HCT116 (cell line): ENCODE data around the gene MOV10L1. TPM values are rescaled to one million over a fixed set of nuclear protein-coding genes. Genes with fewer than 3 reads are reported as not detected.

Experiments
- ATAC-seq: fragments of 200-7000 bp; cut with Tn5 transposase; 2 replicates; pipeline ENCODE4 v1.9.1; 2020; ENCODE audit warnings: mild to moderate bottlenecking, moderate library complexity
- BruUV-seq: library from RNA; stranded (reverse); fragments of 400-500 nt; replicated peaks from 2 replicates; lab custom pipeline; 2021; lab: Mats Ljungman, UMichigan
- CTCF ChIA-PET: fragments of 300-600 bp; sonication (Branson Sonifier 250); formaldehyde crosslinking; loops from one replicate; lab custom pipeline; 2021; ENCODE audit warnings: antibody characterized with exemption; lab: Charles Lee
- POLR2A ChIA-PET: fragments of 300-600, 350-600 bp; sonication (Branson Sonifier 250); formaldehyde crosslinking; loops from one replicate; lab custom pipeline; 2021; ENCODE audit warnings: antibody characterized with exemption; lab: Charles Lee
- RAD21 ChIA-PET, 2 experiments: fragments of 300-600 bp; sonication (Branson Sonifier 250); formaldehyde crosslinking; loops; one replicate each; lab custom pipeline; 2023; ENCODE audit warnings: low total read pairs in 2 of 2; ENCODE audit not compliant: uncharacterized antibody in 2 of 2, unreplicated experiment in 2 of 2, low non-redundant PET in 1 of 2; lab: Charles Lee
- DNase-seq: peaks from one replicate; pipeline ENCODE4 v3.0.0-alpha.2; 2010; ENCODE audit warnings: low read depth, low spot score
- H2AFZ ChIP-seq: fragments of 200-600 bp; shearing (Covaris generic), sonication (generic); 2 replicates; pipeline ENCODE4 v1.6.1; 2017; ENCODE audit warnings: low read depth, mixed run types, mixed read lengths, antibody characterized with exemption, low read length; ENCODE audit not compliant: poor library complexity, severe bottlenecking
- H3K27ac ChIP-seq: 2 replicates; pipeline ENCODE4 v1.5.1; 2012; ENCODE audit warnings: low read depth, low read length
- H3K27me3 ChIP-seq: fragments of 200-600 bp; sonication (generic); 2 replicates; pipeline ENCODE4 v1.6.1; 2016; ENCODE audit warnings: mixed run types, low read length, mixed read lengths; ENCODE audit not compliant: insufficient read depth
- H3K36me3 ChIP-seq, 2 experiments: fragments of 200-500 bp in 1 of 2; fragments of 200-600 bp in 1 of 2; sonication (Bioruptor generic) in 1 of 2; sonication (generic) in 1 of 2; 2 replicates each; pipeline versions ENCODE4 v1.5.1 to v1.6.1; 2014 to 2016; ENCODE audit warnings: low read length in 2 of 2, inconsistent platforms in 1 of 2, mixed read lengths in 1 of 2, mixed run types in 1 of 2; ENCODE audit not compliant: insufficient read depth in 2 of 2, control insufficient read depth in 1 of 2
- H3K4me1 ChIP-seq, 2 experiments: fragments of 200-600 bp in 1 of 2; sonication (generic) in 1 of 2; 2 replicates each; pipeline versions ENCODE4 v1.5.1 to v1.6.1; 2012 to 2017; ENCODE audit warnings: low read length in 2 of 2, inconsistent platforms in 1 of 2, mild to moderate bottlenecking in 1 of 2, mixed read lengths in 1 of 2, mixed run types in 1 of 2, moderate library complexity in 1 of 2; ENCODE audit not compliant: insufficient read depth in 2 of 2, control insufficient read depth in 1 of 2
- H3K4me2 ChIP-seq: fragments of 200-600 bp; sonication (generic); 2 replicates; pipeline ENCODE4 v1.6.1; 2017; ENCODE audit warnings: mixed run types, low read length, mixed read lengths
- H3K4me3 ChIP-seq, 2 experiments: fragments of 200-600 bp in 1 of 2; sonication (generic) in 1 of 2; replicated peaks in 1 of 2; 2 replicates each; pipeline ENCODE4 v1.5.1; 2011 to 2016; ENCODE audit warnings: low read length in 2 of 2, control low read depth in 1 of 2, low read depth in 1 of 2, mild to moderate bottlenecking in 1 of 2, mixed read lengths in 1 of 2, mixed run types in 1 of 2
- H3K79me2 ChIP-seq: fragments of 200-600 bp; sonication (generic); 2 replicates; pipeline ENCODE4 v1.6.1; 2017; ENCODE audit warnings: mild to moderate bottlenecking, mixed run types, low read length, moderate library complexity, mixed read lengths; ENCODE audit not compliant: insufficient read depth
- H3K9ac ChIP-seq: fragments of 200-600 bp; sonication (generic); 2 replicates; pipeline ENCODE4 v1.6.1; 2016; ENCODE audit warnings: low read length, mixed read lengths
- H3K9me2 ChIP-seq: fragments of 200-600 bp; sonication (generic), shearing (Covaris generic); 2 replicates; pipeline ENCODE4 v1.6.1; 2017; ENCODE audit warnings: mixed run types, mild to moderate bottlenecking, moderate library complexity; ENCODE audit not compliant: insufficient read depth
- H3K9me3 ChIP-seq, 2 experiments: fragments of 200-500 bp in 1 of 2; fragments of 200-600 bp in 1 of 2; sonication (Bioruptor generic) in 1 of 2; sonication (generic) in 1 of 2; 2 replicates each; pipeline ENCODE4 v1.6.1; 2014 to 2017; ENCODE audit warnings: low read length in 2 of 2, mixed read lengths in 2 of 2, inconsistent platforms in 1 of 2, low read depth in 1 of 2, mild to moderate bottlenecking in 1 of 2, mixed run types in 1 of 2, moderate library complexity in 1 of 2; ENCODE audit not compliant: control insufficient read depth in 1 of 2, insufficient read depth in 1 of 2
- H4K20me1 ChIP-seq: fragments of 200-600 bp; sonication (generic), shearing (Covaris generic); 2 replicates; pipeline ENCODE4 v1.6.1; 2017; ENCODE audit warnings: mixed run types, mild to moderate bottlenecking, moderate library complexity; ENCODE audit not compliant: insufficient read depth
- ATF3 ChIP-seq: IDR thresholded peaks from 2 replicates; pipeline ENCODE4 v1.6.1; 2012
- CEBPB ChIP-seq: IDR thresholded peaks from 2 replicates; pipeline ENCODE4 v1.6.1; 2012; ENCODE audit warnings: low read depth
- CTCF ChIP-seq, 3 experiments: fragments of 200-600 bp in 1 of 3; sonication (generic) in 1 of 3; IDR thresholded peaks in 2 of 3; conservative IDR thresholded peaks in 1 of 3; 2 replicates each; pipeline ENCODE4 v1.5.1; 2012 to 2017; ENCODE audit warnings: low read depth in 2 of 3, low read length in 2 of 3, antibody characterized with exemption in 1 of 3, borderline replicate concordance in 1 of 3, control low read depth in 1 of 3, mild to moderate bottlenecking in 1 of 3, mixed read lengths in 1 of 3, mixed run types in 1 of 3, moderate library complexity in 1 of 3; ENCODE audit not compliant: insufficient read depth in 1 of 3
- EGR1 ChIP-seq: IDR thresholded peaks from 2 replicates; pipeline ENCODE4 v1.6.1; 2012; ENCODE audit warnings: low read depth
- ELF1 ChIP-seq: IDR thresholded peaks from 2 replicates; pipeline ENCODE4 v1.6.1; 2012; ENCODE audit warnings: low read depth, borderline replicate concordance
- EZH2phosphoT487 ChIP-seq: fragments of 200-600 bp; IDR thresholded peaks from 2 replicates; pipeline ENCODE4 v1.6.1; 2018; ENCODE audit warnings: antibody characterized with exemption, borderline replicate concordance
- FOSL1 ChIP-seq: IDR thresholded peaks from 2 replicates; pipeline ENCODE4 v1.6.1; 2012; ENCODE audit warnings: low read depth
- JUND ChIP-seq: IDR thresholded peaks from 2 replicates; pipeline ENCODE4 v1.6.1; 2012
- MAX ChIP-seq: IDR thresholded peaks from 2 replicates; pipeline ENCODE4 v1.6.1; 2012
- RAD21 ChIP-seq: IDR thresholded peaks from 2 replicates; pipeline ENCODE4 v1.6.1; 2012; ENCODE audit warnings: low read depth, mild to moderate bottlenecking
- REST ChIP-seq: IDR thresholded peaks from 2 replicates; pipeline ENCODE4 v1.6.1; 2012; ENCODE audit warnings: low read depth
- YY1 ChIP-seq: IDR thresholded peaks from 2 replicates; pipeline ENCODE4 v1.6.1; 2011; ENCODE audit warnings: low read length, low read depth, moderate library complexity, mild to moderate bottlenecking; ENCODE audit not compliant: insufficient replicate concordance; ENCODE audit errors: extremely low read depth
- ZBTB33 ChIP-seq: IDR thresholded peaks from 2 replicates; pipeline ENCODE4 v1.6.1; 2011; ENCODE audit warnings: mild to moderate bottlenecking, low read length, moderate library complexity; ENCODE audit not compliant: insufficient replicate concordance; ENCODE audit errors: extremely low read depth
- intact Hi-C: fragments of 100-400 bp; cut with micrococcal nuclease; formaldehyde crosslinking; loops from 2 replicates; pipeline ENCODE4 v1.10.0; 2022
- total RNA-seq: library from RNA; stranded (reverse); gene quantifications from one replicate; pipeline ENCODE4 v1.2.1, GENCODE V29; 2021; ENCODE audit not compliant: unreplicated experiment

The MOV10L1 gene
- total RNA-seq, 1 experiment from 2014 or later, result not detected

- no peak overlapping the region for H2AFZ ChIP-seq
- H3K36me3 ChIP-seq, result no peaks in the 10 kb centered on the region
- H4K20me1 ChIP-seq, result no peaks in the 10 kb centered on the region
- H3K4me1 ChIP-seq, result no peaks in the 10 kb centered on the region
- no peak overlapping the region for H3K9ac ChIP-seq
- DNase-seq (no peak), ATAC-seq (no peak)
- no peaks in the 10 kb centered on the region for H3K9me2 ChIP-seq
- no peak overlapping the region for H3K27ac ChIP-seq
- ChIA-PET POLR2A (no interaction called here), RAD21 (no interaction called here), CTCF (no interaction called here)
- TF ChIP-seq YY1 (no peak), EZH2phosphoT487 (no peak), EGR1 (no peak), ATF3 (no peak), CTCF (IDR thresholded peaks at IDR 0.05 in 2 of 3, conservative IDR thresholded peaks at IDR 0.05 in 1 of 3; ENCODE audit: borderline replicate concordance in 1 of 3, insufficient read depth in 1 of 3, low read depth in 2 of 3, low read length in 2 of 3) (no peak), ZBTB33 (no peak), ELF1 (no peak), MAX (no peak), JUND (no peak), REST (no peak), FOSL1 (no peak), RAD21 (no peak), CEBPB (no peak)
- no peak overlapping the region for H3K4me3 ChIP-seq
- intact Hi-C loops, result no loop called here
- H3K27me3 ChIP-seq, result peaks cover 10% of the 10 kb centered on the region; the same call in 1 of the 2 replicates
- no peak overlapping the region for H3K4me2 ChIP-seq
- no TSS peak for BruUV-seq
- H3K79me2 ChIP-seq, result no peaks in the 10 kb centered on the region
- no peaks in the 10 kb centered on the region for H3K9me3 ChIP-seq
These were observed 72.7 kb downstream of the MOV10L1 start for GRCh38 chr22:50162391-50162956.
